IMR-90 (cell line): ENCODE measurements around the gene TRIM75. TPM values are rescaled to one million over a fixed set of nuclear protein-coding genes. Genes with fewer than 3 reads are reported as not detected.

Experiments
- ATAC-seq: fragments of 200-7000 bp; cut with Tn5 transposase; 2 replicates; pipeline ENCODE4 v1.9.1; 2020; ENCODE audit warnings: low read depth, mild to moderate bottlenecking, moderate library complexity
- BruUV-seq: library from RNA; stranded (reverse); fragments of 400-500 nt; replicated peaks from 2 replicates; lab custom pipeline; 2021; lab: Mats Ljungman, UMichigan
- CTCF ChIA-PET: fragments of 300-600 bp; formaldehyde crosslinking; extraction: SDS; loops from one replicate; lab custom pipeline; 2021; ENCODE audit warnings: antibody characterized with exemption; lab: Yijun Ruan, JAX
- POLR2A ChIA-PET: fragments of 300-600 bp; sonication (Branson Sonifier 250); formaldehyde crosslinking; loops from one replicate; lab custom pipeline; 2022; ENCODE audit warnings: antibody characterized with exemption; ENCODE audit not compliant: unreplicated experiment; lab: Charles Lee
- DNase-seq: peaks from one replicate; pipeline ENCODE4 v3.0.0; 2013
- H2AFZ ChIP-seq: replicated peaks from 2 replicates; pipeline ENCODE3; 2013; ENCODE audit warnings: low read length, mild to moderate bottlenecking; ENCODE audit not compliant: poor library complexity
- H2AK5ac ChIP-seq: 2 replicates; pipeline ENCODE4 v1.6.1; 2013; ENCODE audit warnings: low read depth, low read length, inconsistent platforms
- H2AK9ac ChIP-seq: replicated peaks from 2 replicates; pipeline ENCODE3; 2013; ENCODE audit warnings: mild to moderate bottlenecking, low read depth, low read length, moderate library complexity; ENCODE audit not compliant: poor library complexity
- H2BK120ac ChIP-seq: 2 replicates; pipeline ENCODE4 v1.6.1; 2013; ENCODE audit warnings: low read depth, low read length, inconsistent platforms
- H2BK15ac ChIP-seq: 3 replicates; pipeline ENCODE4 v1.6.1; 2013; ENCODE audit warnings: low read depth, low read length, inconsistent platforms
- H2BK20ac ChIP-seq: 2 replicates; pipeline ENCODE4 v1.6.1; 2013; ENCODE audit warnings: low read depth, mild to moderate bottlenecking, inconsistent platforms, low read length, moderate library complexity
- H2BK5ac ChIP-seq: 2 replicates; pipeline ENCODE4 v1.6.1; 2013; ENCODE audit warnings: mild to moderate bottlenecking, low read depth, low read length, inconsistent platforms; ENCODE audit not compliant: poor library complexity, severe bottlenecking
- H3K14ac ChIP-seq: replicated peaks from 2 replicates; pipeline ENCODE4 v1.6.1; 2013; ENCODE audit warnings: low read depth, low read length, inconsistent platforms
- H3K18ac ChIP-seq: 2 replicates; pipeline ENCODE4 v1.6.1; 2013; ENCODE audit warnings: low read depth, low read length, control low read depth
- H3K23ac ChIP-seq: 2 replicates; pipeline ENCODE4 v1.6.1; 2013; ENCODE audit warnings: low read depth, low read length, inconsistent platforms
- H3K27ac ChIP-seq: 2 replicates; pipeline ENCODE4 v1.5.1; 2013; ENCODE audit warnings: mild to moderate bottlenecking, control low read depth, low read length; ENCODE audit not compliant: insufficient read depth
- H3K27me3 ChIP-seq: 2 replicates; pipeline ENCODE4 v1.6.1; 2013; ENCODE audit warnings: low read length; ENCODE audit not compliant: control insufficient read depth, insufficient read depth
- H3K36me3 ChIP-seq: 2 replicates; pipeline ENCODE4 v1.6.1; 2013; ENCODE audit warnings: low read length, mixed read lengths; ENCODE audit not compliant: control insufficient read depth, insufficient read depth
- H3K4ac ChIP-seq: 2 replicates; pipeline ENCODE4 v1.6.1; 2013; ENCODE audit warnings: low read depth, low read length, inconsistent platforms
- H3K4me1 ChIP-seq: 2 replicates; pipeline ENCODE4 v1.6.1; 2013; ENCODE audit warnings: low read length, mixed read lengths; ENCODE audit not compliant: control insufficient read depth, insufficient read depth
- H3K4me2 ChIP-seq: 2 replicates; pipeline ENCODE4 v1.6.1; 2013; ENCODE audit warnings: low read depth, mild to moderate bottlenecking, control low read depth, low read length, moderate library complexity
- H3K4me3 ChIP-seq: 2 replicates; pipeline ENCODE4 v1.5.1; 2013; ENCODE audit warnings: low read depth, mild to moderate bottlenecking, control low read depth, low read length, moderate library complexity; ENCODE audit not compliant: insufficient read depth
- H3K56ac ChIP-seq: 2 replicates; pipeline ENCODE4 v1.6.1; 2013; ENCODE audit warnings: low read length, inconsistent platforms; ENCODE audit not compliant: insufficient read depth; ENCODE audit errors: extremely low read depth
- H3K79me1 ChIP-seq, 2 experiments: 2 replicates each; pipeline ENCODE4 v1.6.1; 2013; ENCODE audit warnings: low read length in 2 of 2, inconsistent platforms in 1 of 2, low read depth in 1 of 2
- H3K9ac ChIP-seq: 2 replicates; pipeline ENCODE4 v1.6.1; 2013; ENCODE audit warnings: low read depth, low read length, control low read depth
- H3K9me1 ChIP-seq: 2 replicates; pipeline ENCODE4 v1.6.1; 2013; ENCODE audit warnings: low read length, inconsistent platforms; ENCODE audit not compliant: insufficient read depth
- H3K9me3 ChIP-seq: 2 replicates; pipeline ENCODE4 v1.6.1; 2013; ENCODE audit warnings: low read length; ENCODE audit not compliant: control insufficient read depth, insufficient read depth
- H4K20me1 ChIP-seq: 2 replicates; pipeline ENCODE4 v1.6.1; 2013; ENCODE audit warnings: low read length, inconsistent platforms; ENCODE audit not compliant: insufficient read depth
- H4K5ac ChIP-seq: 2 replicates; pipeline ENCODE4 v1.6.1; 2013; ENCODE audit warnings: mild to moderate bottlenecking, low read depth, low read length, control low read depth
- H4K8ac ChIP-seq, 2 experiments: 2 replicates each; pipeline ENCODE4 v1.6.1; 2013; ENCODE audit warnings: low read depth in 2 of 2, low read length in 2 of 2, control low read depth in 1 of 2, inconsistent platforms in 1 of 2
- H4K91ac ChIP-seq: 2 replicates; pipeline ENCODE4 v1.6.1; 2013; ENCODE audit warnings: low read depth, low read length, inconsistent platforms; ENCODE audit not compliant: insufficient read depth
- BHLHE40 ChIP-seq: fragments of 150-350 bp; IDR thresholded peaks from 2 replicates; pipeline ENCODE4 v1.6.1; 2016; ENCODE audit warnings: mild to moderate bottlenecking, low read depth, low read length
- CHD1 ChIP-seq: IDR thresholded peaks from 2 replicates; pipeline ENCODE4 v1.6.1; 2012; ENCODE audit warnings: low read depth, low read length, improper control_type of control experiment
- FOS ChIP-seq: fragments of 150-350 bp; IDR thresholded peaks from 2 replicates; pipeline ENCODE4 v1.6.1; 2016; ENCODE audit warnings: low read depth, low read length
- MAZ ChIP-seq: IDR thresholded peaks from 2 replicates; pipeline ENCODE4 v1.6.1; 2012; ENCODE audit warnings: low read depth, mild to moderate bottlenecking, low read length, improper control_type of control experiment, moderate library complexity, borderline replicate concordance
- MXI1 ChIP-seq: IDR thresholded peaks from 2 replicates; pipeline ENCODE4 v1.6.1; 2012; ENCODE audit warnings: low read depth, mild to moderate bottlenecking, low read length, moderate library complexity, borderline replicate concordance
- NFE2L2 ChIP-seq: fragments of 150-350 bp; IDR thresholded peaks from 2 replicates; pipeline ENCODE4 v1.6.1; 2016; ENCODE audit warnings: low read depth, mild to moderate bottlenecking, low read length
- RAD21 ChIP-seq: IDR thresholded peaks from 2 replicates; pipeline ENCODE4 v1.6.1; 2012; ENCODE audit warnings: low read length, improper control_type of control experiment
- RCOR1 ChIP-seq: IDR thresholded peaks from 2 replicates; pipeline ENCODE4 v1.6.1; 2012; ENCODE audit warnings: mild to moderate bottlenecking, low read length, improper control_type of control experiment; ENCODE audit not compliant: insufficient replicate concordance
- RFX5 ChIP-seq: IDR thresholded peaks from 2 replicates; pipeline ENCODE4 v1.8.0; 2012; ENCODE audit warnings: low read depth, mild to moderate bottlenecking, low read length, moderate library complexity
- WGBS, 2 experiments: methylation state at CpG; one replicate each; pipeline versions ENCODE4 v1.1.5 to v1.1.7; 2013; ENCODE audit warnings: missing lambda C conversion rate in 2 of 2; ENCODE audit not compliant: insufficient read length in 1 of 2; ENCODE audit errors: extremely low coverage in 2 of 2; 5-methylcytosine and 5-hydroxymethylcytosine counted together
- dilution Hi-C: fragments of 300-500 bp; cut with HindIII; formaldehyde crosslinking; loops from one replicate; pipeline ENCODE4 v1.14.3; 2018; ENCODE audit warnings: low sequenced_read_pairs; ENCODE audit not compliant: unreplicated experiment
- in situ Hi-C: fragments of 300-500 bp; cut with MboI; formaldehyde crosslinking; loops from 3 replicates; pipeline ENCODE4 v1.14.3; 2019; ENCODE audit warnings: low sequenced_read_pairs, inconsistent platforms, mixed read lengths
- intact Hi-C: fragments of 100-400 bp; cut with micrococcal nuclease; formaldehyde crosslinking; loops from 2 replicates; pipeline ENCODE4 v1.10.0; 2022
- polyA plus RNA-seq, 3 experiments: library from polyadenylated mRNA; depleted of rRNA; stranded (reverse); fragments of >200 nt; gene quantifications; 2 replicates each; pipeline ENCODE4 v1.2.3, GENCODE V29; 2012; ENCODE audit warnings: low replicate concordance in 1 of 3
- total RNA-seq: library from RNA; depleted of rRNA; stranded (reverse); fragments of >200 nt; gene quantifications from 2 replicates; pipeline ENCODE4 v1.2.3, GENCODE V29; 2012
- TF ChIP-seq, protein P1 (sequence below): fragments of 150-350 bp; IDR thresholded peaks from 2 replicates; pipeline ENCODE4 v1.6.1; 2016; ENCODE audit warnings: low read depth, mild to moderate bottlenecking, low read length, moderate library complexity, borderline replicate concordance
- TF ChIP-seq, protein P2 (sequence below): conservative IDR thresholded peaks from 2 replicates; pipeline ENCODE4 v1.5.1; 2012; ENCODE audit warnings: mild to moderate bottlenecking, low read depth, low read length, improper control_type of control experiment

Gene TRIM75
- total and polyA plus RNA-seq, 2 of the 4 experiments (the other 2 are of a cell fraction) = not detected

DNA sequence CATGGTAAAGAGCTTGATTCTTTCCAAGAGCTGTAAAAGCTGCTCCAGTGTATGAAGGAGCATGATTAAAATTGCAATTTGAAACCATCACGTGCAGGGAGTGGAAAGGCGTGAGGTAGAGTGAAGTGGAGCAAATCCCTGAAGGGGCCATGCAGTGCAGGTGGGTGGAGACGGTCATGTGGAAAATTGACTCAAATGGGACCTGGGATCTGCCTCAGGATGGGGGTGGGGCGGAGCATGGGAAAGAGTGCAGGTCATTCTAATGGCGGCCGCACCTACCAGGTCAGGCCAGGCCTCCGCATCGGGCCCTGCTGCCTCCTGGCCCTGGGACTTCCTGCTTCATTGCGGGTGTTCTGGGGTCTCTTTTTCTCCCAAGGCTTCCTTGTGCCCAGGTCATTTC, 47.2 kb upstream of the TRIM75 start:
- no peak overlapping the region for H3K4me2 ChIP-seq
- H4K91ac ChIP-seq = no peak overlapping the region
- H3K4me3 ChIP-seq = no peak overlapping the region
- intact Hi-C loops = no loop called here
- no peaks in the 10 kb centered on the region for H3K27me3 ChIP-seq
- no peaks in the 10 kb centered on the region for H3K9me3 ChIP-seq
- H4K8ac ChIP-seq = no peak overlapping the region
- dilution Hi-C loops = no loop called here
- H2AFZ ChIP-seq = no peak overlapping the region
- in situ Hi-C loops = no loop called here
- CTCF ChIA-PET = no interaction called here
- ATAC-seq (no peak), DNase-seq (no peak)
- H2BK120ac ChIP-seq = no peak overlapping the region
- WGBS, 2 experiments = 62% methylated on average over 7 of the region's 9 CpGs; no CpG with 5 or more reads in 1 of the 2 experiments
- H3K56ac ChIP-seq = no peak overlapping the region
- no peaks in the 10 kb centered on the region for H3K79me1 ChIP-seq
- H3K23ac ChIP-seq = no peak overlapping the region
- H2BK15ac ChIP-seq = no peak overlapping the region
- no peak overlapping the region for H3K27ac ChIP-seq
- H4K20me1 ChIP-seq = no peaks in the 10 kb centered on the region
- H3K4me1 ChIP-seq = no peaks in the 10 kb centered on the region
- TF ChIP-seq RCOR1 = no peak
- no peak for TF ChIP-seq RFX5
- TF ChIP-seq, protein P1, sequence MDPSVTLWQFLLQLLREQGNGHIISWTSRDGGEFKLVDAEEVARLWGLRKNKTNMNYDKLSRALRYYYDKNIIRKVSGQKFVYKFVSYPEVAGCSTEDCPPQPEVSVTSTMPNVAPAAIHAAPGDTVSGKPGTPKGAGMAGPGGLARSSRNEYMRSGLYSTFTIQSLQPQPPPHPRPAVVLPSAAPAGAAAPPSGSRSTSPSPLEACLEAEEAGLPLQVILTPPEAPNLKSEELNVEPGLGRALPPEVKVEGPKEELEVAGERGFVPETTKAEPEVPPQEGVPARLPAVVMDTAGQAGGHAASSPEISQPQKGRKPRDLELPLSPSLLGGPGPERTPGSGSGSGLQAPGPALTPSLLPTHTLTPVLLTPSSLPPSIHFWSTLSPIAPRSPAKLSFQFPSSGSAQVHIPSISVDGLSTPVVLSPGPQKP = no peak
- TF ChIP-seq NFE2L2 = no peak
- TF ChIP-seq BHLHE40 = no peak
- TF ChIP-seq MAZ = no peak
- no peak for TF ChIP-seq FOS
- no peak for TF ChIP-seq CHD1
- TF ChIP-seq, protein P2, sequence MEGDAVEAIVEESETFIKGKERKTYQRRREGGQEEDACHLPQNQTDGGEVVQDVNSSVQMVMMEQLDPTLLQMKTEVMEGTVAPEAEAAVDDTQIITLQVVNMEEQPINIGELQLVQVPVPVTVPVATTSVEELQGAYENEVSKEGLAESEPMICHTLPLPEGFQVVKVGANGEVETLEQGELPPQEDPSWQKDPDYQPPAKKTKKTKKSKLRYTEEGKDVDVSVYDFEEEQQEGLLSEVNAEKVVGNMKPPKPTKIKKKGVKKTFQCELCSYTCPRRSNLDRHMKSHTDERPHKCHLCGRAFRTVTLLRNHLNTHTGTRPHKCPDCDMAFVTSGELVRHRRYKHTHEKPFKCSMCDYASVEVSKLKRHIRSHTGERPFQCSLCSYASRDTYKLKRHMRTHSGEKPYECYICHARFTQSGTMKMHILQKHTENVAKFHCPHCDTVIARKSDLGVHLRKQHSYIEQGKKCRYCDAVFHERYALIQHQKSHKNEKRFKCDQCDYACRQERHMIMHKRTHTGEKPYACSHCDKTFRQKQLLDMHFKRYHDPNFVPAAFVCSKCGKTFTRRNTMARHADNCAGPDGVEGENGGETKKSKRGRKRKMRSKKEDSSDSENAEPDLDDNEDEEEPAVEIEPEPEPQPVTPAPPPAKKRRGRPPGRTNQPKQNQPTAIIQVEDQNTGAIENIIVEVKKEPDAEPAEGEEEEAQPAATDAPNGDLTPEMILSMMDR = no peak
- no peak for TF ChIP-seq MXI1
- TF ChIP-seq RAD21 = no peak
- no peak overlapping the region for H4K5ac ChIP-seq
- no peak overlapping the region for H2AK5ac ChIP-seq
- POLR2A ChIA-PET = no interaction called here
- no peaks in the 10 kb centered on the region for H3K9me1 ChIP-seq
- no peak overlapping the region for H3K18ac ChIP-seq
- no peak overlapping the region for H2BK20ac ChIP-seq
- H3K4ac ChIP-seq = no peak overlapping the region
- H2AK9ac ChIP-seq = no peak overlapping the region
- H3K36me3 ChIP-seq = no peaks in the 10 kb centered on the region
- BruUV-seq = no TSS peak
- H2BK5ac ChIP-seq = no peak overlapping the region
- no peak overlapping the region for H3K14ac ChIP-seq
- H3K9ac ChIP-seq = no peak overlapping the region
